HCT116 (cell line): ENCODE measurements around the gene FRZB. TPM values are rescaled to one million over a fixed set of nuclear protein-coding genes. Genes with fewer than 3 reads are reported as not detected.

Experiments
- ATAC-seq: fragments of 200-7000 bp; cut with Tn5 transposase; 2 replicates; pipeline ENCODE4 v1.9.1; 2020; ENCODE audit warnings: mild to moderate bottlenecking, moderate library complexity
- BruUV-seq: library from RNA; stranded (reverse); fragments of 400-500 nt; replicated peaks from 2 replicates; lab custom pipeline; 2021; lab: Mats Ljungman, UMichigan
- CTCF ChIA-PET: fragments of 300-600 bp; sonication (Branson Sonifier 250); formaldehyde crosslinking; loops from one replicate; lab custom pipeline; 2021; ENCODE audit warnings: antibody characterized with exemption; lab: Charles Lee
- POLR2A ChIA-PET: fragments of 300-600, 350-600 bp; sonication (Branson Sonifier 250); formaldehyde crosslinking; loops from one replicate; lab custom pipeline; 2021; ENCODE audit warnings: antibody characterized with exemption; lab: Charles Lee
- RAD21 ChIA-PET, 2 experiments: fragments of 300-600 bp; sonication (Branson Sonifier 250); formaldehyde crosslinking; loops; one replicate each; lab custom pipeline; 2023; ENCODE audit warnings: low total read pairs in 2 of 2; ENCODE audit not compliant: uncharacterized antibody in 2 of 2, unreplicated experiment in 2 of 2, low non-redundant PET in 1 of 2; lab: Charles Lee
- DNase-seq: peaks from one replicate; pipeline ENCODE4 v3.0.0-alpha.2; 2010; ENCODE audit warnings: low read depth, low spot score
- H2AFZ ChIP-seq: fragments of 200-600 bp; shearing (Covaris generic), sonication (generic); 2 replicates; pipeline ENCODE4 v1.6.1; 2017; ENCODE audit warnings: low read depth, mixed run types, mixed read lengths, antibody characterized with exemption, low read length; ENCODE audit not compliant: poor library complexity, severe bottlenecking
- H3K27ac ChIP-seq: 2 replicates; pipeline ENCODE4 v1.5.1; 2012; ENCODE audit warnings: low read depth, low read length
- H3K27me3 ChIP-seq: fragments of 200-600 bp; sonication (generic); 2 replicates; pipeline ENCODE4 v1.6.1; 2016; ENCODE audit warnings: mixed run types, low read length, mixed read lengths; ENCODE audit not compliant: insufficient read depth
- H3K36me3 ChIP-seq, 2 experiments: fragments of 200-500 bp in 1 of 2; fragments of 200-600 bp in 1 of 2; sonication (Bioruptor generic) in 1 of 2; sonication (generic) in 1 of 2; 2 replicates each; pipeline versions ENCODE4 v1.5.1 to v1.6.1; 2014 to 2016; ENCODE audit warnings: low read length in 2 of 2, inconsistent platforms in 1 of 2, mixed read lengths in 1 of 2, mixed run types in 1 of 2; ENCODE audit not compliant: insufficient read depth in 2 of 2, control insufficient read depth in 1 of 2
- H3K4me1 ChIP-seq, 2 experiments: fragments of 200-600 bp in 1 of 2; sonication (generic) in 1 of 2; 2 replicates each; pipeline versions ENCODE4 v1.5.1 to v1.6.1; 2012 to 2017; ENCODE audit warnings: low read length in 2 of 2, inconsistent platforms in 1 of 2, mild to moderate bottlenecking in 1 of 2, mixed read lengths in 1 of 2, mixed run types in 1 of 2, moderate library complexity in 1 of 2; ENCODE audit not compliant: insufficient read depth in 2 of 2, control insufficient read depth in 1 of 2
- H3K4me2 ChIP-seq: fragments of 200-600 bp; sonication (generic); 2 replicates; pipeline ENCODE4 v1.6.1; 2017; ENCODE audit warnings: mixed run types, low read length, mixed read lengths
- H3K4me3 ChIP-seq, 2 experiments: fragments of 200-600 bp in 1 of 2; sonication (generic) in 1 of 2; replicated peaks in 1 of 2; 2 replicates each; pipeline ENCODE4 v1.5.1; 2011 to 2016; ENCODE audit warnings: low read length in 2 of 2, control low read depth in 1 of 2, low read depth in 1 of 2, mild to moderate bottlenecking in 1 of 2, mixed read lengths in 1 of 2, mixed run types in 1 of 2
- H3K79me2 ChIP-seq: fragments of 200-600 bp; sonication (generic); 2 replicates; pipeline ENCODE4 v1.6.1; 2017; ENCODE audit warnings: mild to moderate bottlenecking, mixed run types, low read length, moderate library complexity, mixed read lengths; ENCODE audit not compliant: insufficient read depth
- H3K9ac ChIP-seq: fragments of 200-600 bp; sonication (generic); 2 replicates; pipeline ENCODE4 v1.6.1; 2016; ENCODE audit warnings: low read length, mixed read lengths
- H3K9me2 ChIP-seq: fragments of 200-600 bp; sonication (generic), shearing (Covaris generic); 2 replicates; pipeline ENCODE4 v1.6.1; 2017; ENCODE audit warnings: mixed run types, mild to moderate bottlenecking, moderate library complexity; ENCODE audit not compliant: insufficient read depth
- H3K9me3 ChIP-seq, 2 experiments: fragments of 200-500 bp in 1 of 2; fragments of 200-600 bp in 1 of 2; sonication (Bioruptor generic) in 1 of 2; sonication (generic) in 1 of 2; 2 replicates each; pipeline ENCODE4 v1.6.1; 2014 to 2017; ENCODE audit warnings: low read length in 2 of 2, mixed read lengths in 2 of 2, inconsistent platforms in 1 of 2, low read depth in 1 of 2, mild to moderate bottlenecking in 1 of 2, mixed run types in 1 of 2, moderate library complexity in 1 of 2; ENCODE audit not compliant: control insufficient read depth in 1 of 2, insufficient read depth in 1 of 2
- H4K20me1 ChIP-seq: fragments of 200-600 bp; sonication (generic), shearing (Covaris generic); 2 replicates; pipeline ENCODE4 v1.6.1; 2017; ENCODE audit warnings: mixed run types, mild to moderate bottlenecking, moderate library complexity; ENCODE audit not compliant: insufficient read depth
- ATF3 ChIP-seq: IDR thresholded peaks from 2 replicates; pipeline ENCODE4 v1.6.1; 2012
- CEBPB ChIP-seq: IDR thresholded peaks from 2 replicates; pipeline ENCODE4 v1.6.1; 2012; ENCODE audit warnings: low read depth
- ELF1 ChIP-seq: IDR thresholded peaks from 2 replicates; pipeline ENCODE4 v1.6.1; 2012; ENCODE audit warnings: low read depth, borderline replicate concordance
- EZH2 ChIP-seq: fragments of 200-600 bp; sonication (generic); IDR thresholded peaks from 2 replicates; pipeline ENCODE4 v1.6.1; 2017; ENCODE audit warnings: antibody characterized with exemption, mixed run types
- FOSL1 ChIP-seq: IDR thresholded peaks from 2 replicates; pipeline ENCODE4 v1.6.1; 2012; ENCODE audit warnings: low read depth
- POLR2A ChIP-seq: IDR thresholded peaks from 2 replicates; pipeline ENCODE4 v1.7.0; 2011; ENCODE audit warnings: borderline replicate concordance; ENCODE audit not compliant: insufficient read depth, insufficient read length; ENCODE audit errors: extremely low read depth
- SIN3A ChIP-seq: IDR thresholded peaks from 2 replicates; pipeline ENCODE4 v1.6.1; 2012; ENCODE audit warnings: low read depth
- SRF ChIP-seq: IDR thresholded peaks from 2 replicates; pipeline ENCODE4 v1.6.1; 2012; ENCODE audit warnings: low read depth
- YY1 ChIP-seq: IDR thresholded peaks from 2 replicates; pipeline ENCODE4 v1.6.1; 2011; ENCODE audit warnings: low read length, low read depth, moderate library complexity, mild to moderate bottlenecking; ENCODE audit not compliant: insufficient replicate concordance; ENCODE audit errors: extremely low read depth
- ZNF274 ChIP-seq: fragments of 200-500 bp; sonication (Bioruptor generic); IDR thresholded peaks from 2 replicates; pipeline ENCODE4 v1.6.1; 2014; ENCODE audit warnings: mild to moderate bottlenecking, low read depth, low read length, inconsistent platforms
- intact Hi-C: fragments of 100-400 bp; cut with micrococcal nuclease; formaldehyde crosslinking; loops from 2 replicates; pipeline ENCODE4 v1.10.0; 2022
- total RNA-seq: library from RNA; stranded (reverse); gene quantifications from one replicate; pipeline ENCODE4 v1.2.1, GENCODE V29; 2021; ENCODE audit not compliant: unreplicated experiment

The FRZB gene
- total RNA-seq, 1 experiment from 2014 or later: 0.49 TPM

DNA sequence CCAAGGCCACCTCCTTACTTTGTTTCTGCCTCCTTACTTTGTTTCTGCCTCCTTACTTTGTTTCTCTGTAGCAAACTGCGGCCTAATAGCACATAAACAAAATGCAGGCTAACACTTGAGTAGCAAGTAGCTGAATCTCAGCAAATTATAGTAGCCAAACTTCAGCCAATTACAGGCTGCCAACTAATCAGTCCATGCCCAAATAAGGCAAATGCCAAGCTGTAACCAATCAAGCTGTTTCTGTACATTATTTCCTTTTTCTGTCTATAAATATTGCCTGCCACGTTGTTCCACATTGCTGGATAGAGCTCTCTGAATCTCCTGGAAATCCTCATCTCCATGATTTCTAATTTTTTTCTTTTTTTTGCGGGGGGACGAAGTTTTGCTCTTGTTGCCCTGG is 28.7 kb upstream of the FRZB start:
- no peaks in the 10 kb centered on the region for H3K27me3 ChIP-seq
- H3K36me3 ChIP-seq: no peaks in the 10 kb centered on the region
- intact Hi-C loops: no loop called here
- no peaks in the 10 kb centered on the region for H3K79me2 ChIP-seq
- no peak for DNase-seq
- BruUV-seq: no TSS peak
- CTCF ChIA-PET: no interaction called here
- no peak overlapping the region for H2AFZ ChIP-seq
- no peak for ATAC-seq
- H3K27ac ChIP-seq: no peak overlapping the region
- POLR2A ChIA-PET: no interaction called here
- no peak overlapping the region for H3K4me2 ChIP-seq
- peak; percentile 88 for TF ChIP-seq SRF
- no peak for TF ChIP-seq ELF1
- TF ChIP-seq ATF3: no peak
- no peak for TF ChIP-seq POLR2A
- no peak for TF ChIP-seq EZH2
- H3K4me3 ChIP-seq: no peak overlapping the region
- no peaks in the 10 kb centered on the region for H3K9me2 ChIP-seq
- no peaks in the 10 kb centered on the region for H3K4me1 ChIP-seq
- no peak overlapping the region for H3K9ac ChIP-seq
- H4K20me1 ChIP-seq: no peaks in the 10 kb centered on the region
- no peaks in the 10 kb centered on the region for H3K9me3 ChIP-seq
- RAD21 ChIA-PET: no interaction called here

GRCh38 chr2:182894174-182894573 is 27.7 kb upstream of the FRZB start:
- POLR2A ChIA-PET: no interaction called here
- no peak for TF ChIP-seq SIN3A
- TF ChIP-seq FOSL1: no peak
- TF ChIP-seq EZH2: no peak
- TF ChIP-seq ATF3: no peak
- TF ChIP-seq ELF1: no peak
- no peak for TF ChIP-seq ZNF274
- no peak for TF ChIP-seq YY1
- no peak for TF ChIP-seq CEBPB
- BruUV-seq: no TSS peak

More at GRCh38 chr2:182894174-182894573, 27.7 kb upstream of the FRZB start:
- no peak for DNase-seq
- no peak overlapping the region for H3K4me2 ChIP-seq
- ChIA-PET CTCF (no interaction called here), RAD21 (no interaction called here)
- H3K36me3 ChIP-seq: no peaks in the 10 kb centered on the region
- no peak overlapping the region for H2AFZ ChIP-seq
- no peak overlapping the region for H3K27ac ChIP-seq
- H3K4me1 ChIP-seq: no peaks in the 10 kb centered on the region
- no peaks in the 10 kb centered on the region; the same call in 1 of the 2 replicates for H4K20me1 ChIP-seq
- H3K9me3 ChIP-seq: no peaks in the 10 kb centered on the region
- H3K79me2 ChIP-seq: no peaks in the 10 kb centered on the region
- H3K4me3 ChIP-seq: no peak overlapping the region
- no peaks in the 10 kb centered on the region for H3K27me3 ChIP-seq
- H3K9me2 ChIP-seq: no peaks in the 10 kb centered on the region
- intact Hi-C loops: no loop called here
- ATAC-seq: no peak
- no peak overlapping the region for H3K9ac ChIP-seq
